NCI-H187 (cell line): ENCODE measurements around the gene CCDC192.
"Not testable (repeated sequence)": the region's sequence is repeated elsewhere in the genome, so short reads cannot be mapped to it uniquely, and the experiment has no call there.

Experiments used
- DNase-seq, 2 experiments: peaks; one replicate each; lab custom pipeline; 2025; lab: John Stamatoyannopoulos, UW

CCDC192 gene

GRCh38 chr5:127762412-127762811, 59.2 kb downstream of the CCDC192 start:
- no peak for DNase-seq

GRCh38 chr5:127766676-127767335, 63.6 kb downstream of the CCDC192 start:
- DNase-seq, result no peak

DNA sequence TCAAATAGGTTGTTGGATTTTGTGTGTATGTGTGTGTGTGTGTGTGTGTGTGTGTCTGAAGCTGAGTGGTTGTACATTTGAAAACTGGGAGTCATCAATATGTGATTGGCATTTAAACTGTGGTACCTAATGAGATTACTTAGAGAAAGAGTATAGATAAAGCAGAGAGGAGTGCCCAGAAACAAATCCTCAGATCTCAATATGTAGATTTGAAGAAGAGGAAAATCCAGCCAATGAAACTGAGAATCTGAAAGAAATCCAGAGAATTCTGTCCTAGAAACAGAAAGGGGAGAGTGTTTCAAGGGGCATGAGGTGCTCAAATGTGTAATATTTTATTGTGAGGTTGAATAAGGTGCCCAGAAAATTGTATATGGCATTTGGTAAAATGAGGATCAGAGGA, 66.2 kb downstream of the CCDC192 start:
- no peak for DNase-seq

GRCh38 chr5:127770272-127770671, 67.1 kb downstream of the CCDC192 start:
- DNase-seq, result no peak

DNA sequence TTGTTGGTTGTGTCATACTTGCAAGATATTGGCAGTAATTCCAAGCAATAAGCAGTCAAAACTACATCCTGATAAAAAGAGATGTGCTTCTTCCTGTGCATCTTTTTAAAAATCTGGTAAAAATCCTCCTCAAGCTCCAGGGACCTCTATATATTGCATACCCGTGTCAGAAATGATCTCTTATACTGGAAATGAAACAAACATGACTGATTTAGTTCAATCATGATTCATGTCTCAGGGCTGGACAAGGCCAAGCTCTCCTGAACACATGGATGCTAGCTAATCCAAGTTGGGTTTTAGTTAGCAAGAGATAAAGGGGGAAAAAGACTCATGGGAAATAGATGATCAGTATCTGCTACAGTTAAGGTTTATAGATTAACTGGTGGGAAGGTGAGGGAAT, 69.3 kb downstream of the CCDC192 start:
- DNase-seq, result no peak

DNA sequence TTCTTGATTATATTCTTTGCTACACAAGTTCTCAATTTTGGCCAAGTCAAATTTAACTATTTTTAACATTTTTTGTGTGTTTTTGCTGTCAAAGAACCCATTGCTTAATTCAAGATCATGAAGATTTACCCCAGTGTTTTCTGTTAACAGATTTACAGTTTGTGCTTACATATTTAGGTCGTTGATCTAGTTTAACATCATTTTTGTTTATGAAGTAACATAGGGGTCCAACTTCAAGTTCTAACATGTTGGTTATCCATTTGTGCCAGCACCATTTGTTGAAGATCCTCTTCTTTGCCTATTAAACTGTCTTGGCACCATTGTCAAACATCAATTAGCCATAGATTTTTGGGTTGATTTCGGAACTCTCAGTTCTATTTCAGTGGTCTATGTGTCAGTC, 71.0 kb downstream of the CCDC192 start:
- no peak for DNase-seq

DNA sequence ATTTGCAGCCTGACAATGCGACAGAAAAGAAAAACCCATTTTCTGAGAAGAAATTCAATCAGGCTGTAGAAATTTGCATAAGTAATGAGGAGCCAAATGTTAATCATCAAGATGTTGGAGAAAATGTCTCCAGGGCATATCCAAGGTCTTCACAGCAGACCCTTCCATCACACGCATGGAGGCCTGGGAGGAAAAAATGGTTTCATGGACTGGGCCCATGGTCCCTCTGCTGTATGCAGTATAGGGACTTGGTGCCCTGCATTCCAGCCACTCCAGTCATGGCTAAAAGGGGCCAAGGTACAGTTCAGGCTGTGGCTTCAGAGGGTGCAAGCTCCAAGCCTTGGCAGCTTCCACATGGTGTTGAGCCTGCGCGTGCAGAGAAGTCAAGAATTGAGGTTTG, 73.3 kb downstream of the CCDC192 start:
- DNase-seq, result no peak

DNA sequence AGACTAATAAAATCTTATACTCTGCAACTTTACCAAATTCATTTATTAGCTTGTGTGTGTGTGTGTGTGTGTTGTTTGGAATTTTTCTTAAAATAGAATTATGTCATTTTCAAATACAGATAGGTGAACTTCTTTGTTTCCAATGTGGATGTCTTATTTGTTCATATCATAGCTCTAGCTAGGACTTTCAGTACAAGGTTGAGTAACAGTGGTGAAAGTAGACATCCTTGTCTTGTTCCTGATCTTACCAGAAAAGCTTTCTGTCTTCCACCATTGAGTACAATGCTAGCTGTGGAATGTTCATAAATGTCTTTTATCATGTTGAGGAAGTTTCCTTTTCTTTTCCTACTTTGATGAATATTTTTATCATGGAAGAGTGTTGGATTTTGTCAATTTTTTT, 74.8 kb downstream of the CCDC192 start:
- DNase-seq, result no peak

DNA sequence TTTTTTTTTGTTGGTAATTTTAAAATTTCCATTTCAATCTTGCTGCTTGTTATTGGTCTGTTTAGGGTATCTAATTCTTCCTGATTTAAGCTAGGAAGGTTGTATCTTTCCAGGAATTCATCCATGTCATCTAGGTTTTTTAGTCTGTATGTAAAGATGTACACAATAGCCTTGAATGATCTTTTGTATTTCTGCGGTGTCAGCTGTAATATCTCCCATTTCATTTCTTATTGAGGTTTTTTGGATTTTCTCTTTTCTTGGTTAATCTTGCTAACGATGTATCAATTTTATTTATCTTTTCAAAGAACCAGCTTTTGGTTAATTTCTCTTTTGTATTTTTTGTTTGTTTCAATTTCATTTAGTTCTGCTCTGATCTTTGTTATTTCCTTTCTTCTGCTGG, 79.3 kb downstream of the CCDC192 start:
- not testable (repeated sequence) for DNase-seq

GRCh38 chr5:127785098-127785927, 82.1 kb downstream of the CCDC192 start:
- no peak for DNase-seq

- no peak for DNase-seq
Observed at GRCh38 chr5:127791439-127791838, 88.2 kb downstream of the CCDC192 start.

GRCh38 chr5:127791908-127792307, 88.7 kb downstream of the CCDC192 start:
- DNase-seq, result not testable (repeated sequence)

GRCh38 chr5:127793052-127793451, 89.9 kb downstream of the CCDC192 start:
- DNase-seq, result no peak

GRCh38 chr5:127793879-127794278, 90.7 kb downstream of the CCDC192 start:
- DNase-seq, result no peak

- DNase-seq, result no peak
Observed at GRCh38 chr5:127796211-127796610, 93.0 kb downstream of the CCDC192 start.

DNA sequence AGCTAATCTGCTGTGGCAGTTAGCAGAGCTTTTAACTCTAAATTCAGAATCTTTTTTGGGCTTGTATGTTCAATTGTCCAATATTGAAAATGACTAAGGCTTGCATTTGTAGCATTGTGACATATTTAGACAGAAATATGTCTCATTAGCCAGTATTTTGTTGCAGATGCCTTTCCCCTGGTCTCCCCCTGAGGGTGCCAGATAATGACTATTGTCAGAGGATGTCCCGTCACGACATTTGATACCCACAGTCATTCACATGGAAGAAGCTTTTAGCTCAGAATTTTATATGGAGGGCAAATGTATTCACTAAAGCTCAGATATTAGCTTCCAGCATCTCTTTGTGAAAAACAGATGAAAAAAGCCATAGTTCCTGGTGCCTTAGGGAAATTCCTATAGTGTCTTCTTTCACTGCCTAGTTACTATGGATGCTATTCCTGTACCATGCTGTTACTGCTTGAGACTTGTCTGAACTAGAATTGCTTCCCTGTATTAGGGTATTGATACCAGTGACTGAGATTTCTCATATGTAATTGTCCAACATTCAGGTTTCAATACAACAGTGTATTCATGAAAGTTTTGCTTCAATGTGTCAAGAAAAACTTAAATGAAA, 96.2 kb downstream of the CCDC192 start:
- no peak for DNase-seq

GRCh38 chr5:127801751-127802476, 98.7 kb downstream of the CCDC192 start:
- DNase-seq, result no peak

DNA sequence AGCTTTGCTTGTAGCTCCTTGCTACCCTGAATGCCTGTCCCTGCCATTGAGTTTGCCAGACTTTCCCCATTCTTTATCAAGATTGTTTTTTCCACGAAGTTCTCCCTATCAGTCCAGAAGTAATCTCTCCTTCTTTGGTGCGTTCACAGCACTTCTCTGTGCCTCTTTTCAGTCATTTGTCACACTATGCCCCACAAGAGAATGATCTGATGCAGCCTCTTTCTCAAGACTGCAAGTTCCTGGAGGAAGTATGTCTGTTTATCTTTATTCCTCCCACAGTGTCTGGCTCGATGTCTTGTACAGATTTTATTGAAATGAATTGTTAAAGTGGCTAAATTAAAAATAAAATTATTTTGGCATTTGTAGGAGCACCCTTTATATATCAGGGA, 99.3 kb downstream of the CCDC192 start:
- no peak for DNase-seq

DNA sequence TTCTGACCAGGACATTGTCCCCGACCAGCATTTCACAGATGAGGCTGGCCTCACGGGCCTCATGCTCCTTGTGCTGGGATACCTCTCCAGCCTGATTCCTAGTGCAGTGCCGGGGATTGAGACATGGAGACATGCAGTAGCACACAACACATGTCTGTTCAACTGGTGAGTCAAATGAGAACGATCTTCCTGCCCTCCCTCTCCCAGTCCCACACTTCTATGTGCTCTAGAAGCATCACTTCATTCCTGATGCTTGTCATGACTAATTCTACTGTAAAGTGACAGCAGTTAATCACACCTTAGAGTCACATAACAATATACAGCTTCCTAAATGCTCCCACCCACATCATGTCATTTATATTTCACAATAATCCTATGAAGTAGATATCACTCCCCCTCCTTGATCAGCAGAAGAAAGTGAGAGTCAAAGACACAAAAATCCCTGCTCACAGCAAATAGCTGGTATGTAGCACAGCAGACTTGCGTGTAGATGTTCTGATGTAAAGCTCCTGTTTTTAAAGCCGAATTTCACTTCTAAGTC, 101.8 kb downstream of the CCDC192 start:
- no peak for DNase-seq

DNA sequence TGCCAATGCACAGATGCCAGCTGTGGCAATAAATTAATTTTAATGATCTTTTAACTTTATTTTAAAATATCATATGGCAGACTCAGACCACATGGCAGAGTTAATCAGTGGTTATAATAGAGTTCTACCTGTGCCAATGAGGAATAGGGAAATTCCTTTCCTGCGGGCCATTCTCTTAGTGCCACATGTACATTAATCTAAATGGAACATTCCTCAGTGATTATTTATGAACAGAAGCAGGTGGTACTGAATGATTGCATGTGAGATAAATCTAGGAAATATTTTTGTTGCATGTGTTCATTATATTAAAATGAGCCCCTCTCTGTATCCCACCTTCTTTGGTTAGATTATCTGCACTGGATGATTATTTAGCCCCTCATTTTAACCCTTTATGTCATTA, 102.3 kb downstream of the CCDC192 start:
- DNase-seq, result no peak

GRCh38 chr5:127806776-127807175, 103.6 kb downstream of the CCDC192 start:
- DNase-seq, result no peak

DNA sequence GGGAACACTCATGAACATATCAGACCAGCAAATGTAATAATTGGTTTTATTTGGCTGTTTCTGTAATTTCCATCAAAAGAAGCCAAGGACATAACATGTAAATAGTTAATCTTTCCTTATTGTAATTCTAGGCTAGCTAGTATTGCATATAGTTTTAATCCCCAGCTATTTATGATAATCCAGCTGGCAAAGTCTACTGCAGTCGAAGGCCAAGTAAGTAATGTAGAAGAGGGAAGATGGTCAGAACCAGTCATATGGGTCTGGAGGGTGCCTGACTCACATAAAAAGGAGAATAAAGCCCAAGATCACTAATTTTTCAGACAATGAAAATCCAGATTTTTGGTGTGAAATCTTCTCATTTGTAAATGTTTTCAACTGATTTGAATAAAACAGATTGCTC, 106.3 kb downstream of the CCDC192 start:
- DNase-seq, result no peak
